ENCODE results near the gene ENTREP1.
"Not testable (repeated sequence)": the region's sequence is repeated elsewhere in the genome, so short reads cannot be mapped to it uniquely, and the experiment has no call there.

The ENTREP1 gene

GRCh38 chr9:69377291-69377690 is 52.3 kb downstream of the ENTREP1 start:
- DNase-seq, result no peak

DNA sequence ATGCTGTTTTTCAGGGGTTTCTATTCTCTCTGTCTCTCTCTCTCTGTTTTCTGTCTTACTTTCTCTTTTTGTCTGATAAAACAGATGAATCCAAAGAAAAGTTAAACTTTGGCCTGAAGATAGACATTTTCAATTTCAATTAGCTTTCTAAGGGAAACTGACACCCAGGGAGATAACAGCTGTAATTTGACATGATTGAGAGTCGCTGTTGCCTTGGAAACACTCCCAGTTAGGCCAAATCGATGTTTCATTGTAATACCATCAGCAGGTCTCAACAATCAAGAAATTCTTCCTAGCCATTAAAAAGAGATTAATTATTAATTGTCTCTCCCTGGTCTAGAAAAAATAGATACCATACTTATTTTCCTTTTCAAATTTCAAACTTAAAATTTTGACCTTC is 53.0 kb downstream of the ENTREP1 start:
- DNase-seq, result no peak

- no peak for DNase-seq
These were observed 54.4 kb downstream of the ENTREP1 start for GRCh38 chr9:69379270-69379982.

GRCh38 chr9:69380301-69380700 is 55.3 kb downstream of the ENTREP1 start:
- DNase-seq, result no peak

DNA sequence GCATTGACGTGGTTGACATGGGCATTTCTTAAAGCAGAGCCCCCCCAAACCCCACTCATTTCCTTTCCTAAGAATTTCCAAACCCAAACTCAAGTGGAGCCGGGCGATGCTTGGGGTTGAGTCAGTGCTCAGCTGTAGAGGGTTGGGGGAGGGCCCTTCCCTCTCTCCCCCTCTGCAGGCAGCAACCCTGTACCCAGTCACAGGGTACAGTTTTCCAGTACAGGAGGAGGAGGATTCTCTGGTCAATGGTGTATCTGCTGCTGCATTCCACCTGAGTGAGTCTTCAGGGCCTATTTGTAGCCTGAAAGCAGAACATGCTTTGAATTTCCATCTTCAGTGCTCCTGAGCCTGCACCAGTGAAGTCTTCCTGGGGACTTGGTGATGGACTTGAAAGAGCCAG is 55.8 kb downstream of the ENTREP1 start:
- no peak for DNase-seq

DNA sequence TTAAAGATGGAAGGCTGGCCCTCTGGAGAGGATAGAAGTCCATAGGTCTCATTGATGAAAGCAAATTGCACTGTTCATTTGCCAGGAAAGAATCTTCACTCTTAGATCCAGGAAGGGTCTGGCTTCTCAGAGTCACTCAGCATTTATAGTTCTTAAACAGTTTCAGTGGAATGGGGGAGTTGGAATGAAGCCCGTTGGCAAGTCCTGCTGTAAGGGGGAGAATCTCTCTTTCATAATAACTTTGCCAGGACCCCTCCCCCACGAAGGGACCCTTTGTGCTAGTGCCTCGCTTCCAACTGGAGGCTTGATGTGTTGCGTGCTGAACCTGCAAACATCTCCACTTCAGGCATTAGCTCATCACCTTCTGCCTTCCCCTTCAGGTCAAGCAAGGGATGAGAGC is 57.1 kb downstream of the ENTREP1 start:
- no peak for DNase-seq

- DNase-seq, result no peak
These were observed 60.6 kb downstream of the ENTREP1 start for GRCh38 chr9:69385581-69386033.

GRCh38 chr9:69386651-69387050 is 61.6 kb downstream of the ENTREP1 start:
- DNase-seq, result no peak

GRCh38 chr9:69388596-69388995 is 63.6 kb downstream of the ENTREP1 start:
- DNase-seq, result no peak

- no peak for DNase-seq
These were observed 64.5 kb downstream of the ENTREP1 start for GRCh38 chr9:69389437-69389995.

DNA sequence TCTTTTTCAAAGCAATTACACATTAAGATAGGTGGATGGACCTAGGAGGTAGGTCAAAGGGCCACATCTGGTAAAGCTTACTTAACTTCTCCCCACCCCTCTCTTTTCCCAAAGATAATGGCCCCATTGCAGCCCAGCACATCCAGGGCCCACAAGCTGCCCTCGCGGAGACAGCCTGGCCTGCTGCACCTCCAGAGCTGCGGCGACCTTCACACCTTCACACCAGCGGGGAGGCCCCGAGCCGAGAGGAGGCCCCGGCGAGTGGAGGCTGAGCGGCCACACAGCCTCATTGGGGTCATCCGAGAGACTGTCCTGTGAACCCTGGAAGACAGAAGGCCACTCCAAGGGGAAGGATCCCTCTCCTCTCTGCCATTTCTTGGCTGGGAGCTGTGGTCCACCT is 66.5 kb downstream of the ENTREP1 start:
- DNase-seq, result no peak

DNA sequence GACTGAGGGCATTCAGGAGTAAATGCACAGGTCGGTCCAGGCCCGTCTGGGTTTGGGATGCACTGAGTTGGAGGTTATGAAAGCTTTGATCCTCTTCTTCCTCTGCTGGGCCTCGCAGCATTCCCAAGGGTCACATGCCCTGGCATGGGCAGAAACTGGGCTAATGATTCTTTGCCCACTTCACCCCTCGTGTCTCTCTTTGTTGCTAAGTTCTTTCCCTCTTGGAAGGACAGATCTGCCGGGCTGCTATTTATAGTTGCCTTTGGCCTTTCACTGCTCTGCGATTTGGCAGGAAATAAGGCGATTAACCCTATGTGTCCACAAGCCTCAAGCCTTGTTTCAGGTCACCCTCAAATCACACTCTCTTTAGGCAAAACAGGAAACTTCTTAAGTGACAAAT is 66.9 kb downstream of the ENTREP1 start:
- no peak for DNase-seq

GRCh38 chr9:69392826-69393225 is 67.8 kb downstream of the ENTREP1 start:
- DNase-seq, result no peak

DNA sequence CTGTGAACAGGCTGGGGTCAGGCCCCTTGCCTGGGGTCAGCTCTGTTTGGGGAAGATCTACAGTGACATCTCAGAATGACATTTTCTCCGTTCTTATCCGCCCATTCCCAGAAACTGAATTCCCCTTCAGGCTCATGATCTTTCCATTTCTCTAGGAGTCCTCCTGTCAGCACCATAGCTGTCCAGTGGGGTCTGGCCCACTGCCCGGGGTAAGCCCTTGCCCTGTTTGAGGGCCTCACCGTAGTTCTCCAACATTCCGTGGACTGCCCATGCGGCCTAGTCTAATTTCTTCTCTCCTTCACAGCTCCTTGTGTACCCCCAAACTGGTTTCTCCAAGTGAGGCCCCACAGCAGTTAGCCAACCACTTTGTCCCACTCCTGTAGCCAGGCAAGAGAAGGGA is 68.4 kb downstream of the ENTREP1 start:
- no peak for DNase-seq

GRCh38 chr9:69395718-69396117 is 70.7 kb downstream of the ENTREP1 start:
- no peak for DNase-seq

DNA sequence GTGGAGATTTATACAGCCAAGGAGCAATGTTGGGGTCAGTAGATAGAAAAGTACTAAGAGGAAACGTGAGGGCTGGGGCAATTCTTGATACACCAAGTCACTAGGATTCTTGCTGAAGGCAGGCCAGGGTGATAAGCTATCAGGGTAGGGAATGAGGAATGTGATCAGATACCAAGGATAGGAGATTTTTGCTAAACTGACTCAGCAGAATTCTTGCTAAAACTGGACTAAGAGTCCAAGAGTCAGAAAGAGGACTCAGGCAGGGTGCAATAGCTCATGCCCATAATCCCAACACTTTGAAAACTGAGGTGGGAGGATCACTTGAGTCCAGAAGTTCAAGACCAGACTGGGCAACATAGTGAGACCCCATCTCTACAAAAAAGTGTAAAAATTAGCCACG is 71.7 kb downstream of the ENTREP1 start:
- no peak for DNase-seq

- DNase-seq, result no peak
These were observed 72.6 kb downstream of the ENTREP1 start for GRCh38 chr9:69397384-69398214.

GRCh38 chr9:69400470-69400869 is 75.5 kb downstream of the ENTREP1 start:
- no peak for DNase-seq

- not testable (repeated sequence) for DNase-seq
These were observed 84.9 kb downstream of the ENTREP1 start for GRCh38 chr9:69409936-69410335.

DNA sequence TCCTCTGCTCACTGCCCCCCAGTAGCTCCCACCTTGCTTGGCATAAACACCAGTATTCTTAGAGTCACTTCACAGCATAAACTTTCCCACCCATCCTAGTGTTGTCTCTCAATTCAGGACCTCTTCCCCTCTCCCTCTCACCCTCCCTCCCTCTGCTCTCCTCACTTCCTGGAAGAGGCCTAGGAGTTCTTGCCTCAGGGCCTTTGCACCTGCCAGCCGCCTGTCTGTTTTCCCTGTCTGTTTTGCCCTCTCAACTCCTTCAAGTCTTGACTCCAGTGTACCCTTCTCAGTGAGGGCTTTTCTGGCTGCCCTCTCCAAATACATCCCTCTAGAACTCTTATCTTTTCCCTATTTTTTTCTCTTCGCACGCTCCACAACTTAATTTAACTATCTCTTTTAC is 86.2 kb downstream of the ENTREP1 start:
- no peak for DNase-seq

GRCh38 chr9:69411931-69412740 is 87.1 kb downstream of the ENTREP1 start:
- no peak for DNase-seq

GRCh38 chr9:69412741-69413150 is 87.7 kb downstream of the ENTREP1 start:
- no peak for DNase-seq

DNA sequence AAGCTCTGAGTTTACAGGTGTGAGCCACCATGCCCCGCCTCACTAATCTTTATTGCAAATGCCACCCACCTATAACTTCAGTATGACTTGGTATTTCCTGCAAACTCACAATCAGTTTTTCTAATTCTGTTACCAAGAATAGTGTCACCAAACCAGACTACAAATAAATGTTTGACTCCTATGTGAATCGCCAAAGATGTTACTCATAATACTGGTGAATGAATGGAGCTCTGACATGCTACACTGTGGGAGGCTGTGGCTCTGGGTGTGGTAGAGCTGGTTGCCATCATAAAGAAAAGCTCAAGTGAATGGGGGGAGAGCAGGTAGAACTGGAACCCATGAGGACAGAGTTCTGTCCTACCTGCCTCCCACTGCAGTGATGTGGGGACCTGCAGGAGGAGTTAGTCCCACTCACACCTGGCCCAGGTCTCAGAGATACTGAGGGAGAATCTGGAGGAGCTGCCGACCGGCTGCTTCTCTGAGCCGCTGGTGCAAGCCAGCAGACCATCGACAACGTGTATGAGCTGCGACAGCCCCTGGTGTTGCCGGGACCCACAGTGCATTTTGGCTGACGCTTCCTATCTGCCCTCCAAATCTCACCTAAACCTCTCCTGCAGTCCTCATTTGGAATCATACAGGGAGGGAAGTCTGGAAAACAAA is 95.7 kb downstream of the ENTREP1 start:
- no peak for DNase-seq
